Measurements from ENCODE around the gene TPSD1. TPM values are rescaled to one million over a fixed set of nuclear protein-coding genes. Genes with fewer than 3 reads are reported as not detected.

Gene TPSD1
- total and polyA plus RNA-seq, 5 donors from 2014 or later: not detected

- Histone ChIP-seq H3K36me3 (ENCODE audit: control insufficient read depth, insufficient read depth, low read length) (no peaks in the 10 kb centered on the region), H3K9me3 (ENCODE audit: control insufficient read depth in 2 of 2, low read length in 2 of 2) (no peaks in the 10 kb centered on the region), H3K27ac (ENCODE audit: insufficient read depth, low read length, poor library complexity, severe bottlenecking) (no peak overlapping the region), H3K4me3 (ENCODE audit: low read depth, low read length) (no peak overlapping the region), H3K27me3 (ENCODE audit: control insufficient read depth, insufficient read depth, low read length) (peaks cover 6% of the 10 kb centered on the region), H3K4me1 (ENCODE audit: control insufficient read depth, insufficient read depth, low read length, poor library complexity, severe bottlenecking) (peaks cover 11% of the 10 kb centered on the region)
- ATAC-seq (ENCODE audit: low read depth in 2 of 2): peak in 1 of 2 donors; percentile 37
- Mint-ChIP-seq H3K36me3 (no peaks in the 10 kb centered on the region), H3K27me3 (peaks cover 34% of the 10 kb centered on the region), H3K9me3 (no peaks in the 10 kb centered on the region), H3K27ac (no peak overlapping the region), H3K4me3 (no peak overlapping the region), H3K4me1 (peaks cover 0 to 8% (median 0%) of the 10 kb centered on the region in 4 donors)
- no peak for DNase-seq
Observed at GRCh38 chr16:1297018-1297696, 41.3 kb downstream of the TPSD1 start.

GRCh38 chr16:1298406-1298805 lies 42.5 kb downstream of the TPSD1 start:
- DNase-seq (no peak), ATAC-seq (ENCODE audit: low read depth in 2 of 2) (no peak)
- Mint-ChIP-seq H3K27me3 (peaks cover 29% of the 10 kb centered on the region), H3K36me3 (no peaks in the 10 kb centered on the region), H3K4me1 (peaks cover 0 to 15% (median 0%) of the 10 kb centered on the region in 4 donors), H3K9me3 (no peaks in the 10 kb centered on the region), H3K4me3 (no peak overlapping the region), H3K27ac (no peak overlapping the region)
- Histone ChIP-seq H3K27ac (ENCODE audit: insufficient read depth, low read length, poor library complexity, severe bottlenecking) (no peak overlapping the region), H3K36me3 (ENCODE audit: control insufficient read depth, insufficient read depth, low read length) (no peaks in the 10 kb centered on the region), H3K27me3 (ENCODE audit: control insufficient read depth, insufficient read depth, low read length) (peaks cover 6% of the 10 kb centered on the region), H3K9me3 (ENCODE audit: control insufficient read depth in 2 of 2, low read length in 2 of 2) (no peaks in the 10 kb centered on the region), H3K4me1 (ENCODE audit: control insufficient read depth, insufficient read depth, low read length, poor library complexity, severe bottlenecking) (peaks cover 16% of the 10 kb centered on the region), H3K4me3 (ENCODE audit: low read depth, low read length) (no peak overlapping the region)

- DNase-seq (no peak), ATAC-seq (ENCODE audit: low read depth in 2 of 2) (no peak)
- Mint-ChIP-seq H3K36me3 (no peaks in the 10 kb centered on the region), H3K4me3 (no peak overlapping the region), H3K27me3 (peaks cover 21% of the 10 kb centered on the region), H3K27ac (peak overlapping the region in 1 of 3 donors; percentile 38), H3K4me1 (peaks cover 0 to 22% (median 4%) of the 10 kb centered on the region in 4 donors), H3K9me3 (no peaks in the 10 kb centered on the region)
- Histone ChIP-seq H3K4me1 (ENCODE audit: control insufficient read depth, insufficient read depth, low read length, poor library complexity, severe bottlenecking) (peaks cover 24% of the 10 kb centered on the region), H3K36me3 (ENCODE audit: control insufficient read depth, insufficient read depth, low read length) (no peaks in the 10 kb centered on the region), H3K9me3 (ENCODE audit: control insufficient read depth in 2 of 2, low read length in 2 of 2) (no peaks in the 10 kb centered on the region), H3K27ac (ENCODE audit: insufficient read depth, low read length, poor library complexity, severe bottlenecking) (no peak overlapping the region), H3K4me3 (ENCODE audit: low read depth, low read length) (no peak overlapping the region), H3K27me3 (ENCODE audit: control insufficient read depth, insufficient read depth, low read length) (peaks cover 3% of the 10 kb centered on the region)
Observed at GRCh38 chr16:1299012-1299867, 43.4 kb downstream of the TPSD1 start.

- peaks cover 0 to 28% (median 6%) of the 10 kb centered on the region in 4 donors for H3K4me1 Mint-ChIP-seq
- DNase-seq (no peak), ATAC-seq (ENCODE audit: low read depth in 2 of 2) (no peak)
- no peaks in the 10 kb centered on the region for H3K36me3 Mint-ChIP-seq
- no peak overlapping the region for H3K27ac ChIP-seq (ENCODE audit: insufficient read depth, low read length, poor library complexity, severe bottlenecking)
- H3K36me3 ChIP-seq (ENCODE audit: control insufficient read depth, insufficient read depth, low read length): no peaks in the 10 kb centered on the region
- peaks cover 17% of the 10 kb centered on the region for H3K27me3 Mint-ChIP-seq
- peaks cover 3% of the 10 kb centered on the region for H3K27me3 ChIP-seq (ENCODE audit: control insufficient read depth, insufficient read depth, low read length)
- no peak overlapping the region for H3K4me3 ChIP-seq (ENCODE audit: low read depth, low read length)
- no peaks in the 10 kb centered on the region for H3K9me3 ChIP-seq (ENCODE audit: control insufficient read depth in 2 of 2, low read length in 2 of 2)
- H3K4me3 Mint-ChIP-seq: no peak overlapping the region
- H3K4me1 ChIP-seq (ENCODE audit: control insufficient read depth, insufficient read depth, low read length, poor library complexity, severe bottlenecking): peaks cover 26% of the 10 kb centered on the region
- H3K9me3 Mint-ChIP-seq: no peaks in the 10 kb centered on the region
- H3K27ac Mint-ChIP-seq: no peak overlapping the region
Observed at GRCh38 chr16:1299868-1300203, 44.0 kb downstream of the TPSD1 start.

GRCh38 chr16:1300664-1301476 lies 45.0 kb downstream of the TPSD1 start:
- peaks cover 31% of the 10 kb centered on the region for H3K4me1 ChIP-seq (ENCODE audit: control insufficient read depth, insufficient read depth, low read length, poor library complexity, severe bottlenecking)
- no peak overlapping the region for H3K27ac ChIP-seq (ENCODE audit: insufficient read depth, low read length, poor library complexity, severe bottlenecking)
- no peak overlapping the region for H3K4me3 Mint-ChIP-seq

GRCh38 chr16:1301562-1301961 lies 45.7 kb downstream of the TPSD1 start:
- Histone ChIP-seq H3K9me3 (ENCODE audit: control insufficient read depth in 2 of 2, low read length in 2 of 2) (no peaks in the 10 kb centered on the region), H3K36me3 (ENCODE audit: control insufficient read depth, insufficient read depth, low read length) (no peaks in the 10 kb centered on the region), H3K27me3 (ENCODE audit: control insufficient read depth, insufficient read depth, low read length) (no peaks in the 10 kb centered on the region), H3K27ac (ENCODE audit: insufficient read depth, low read length, poor library complexity, severe bottlenecking) (no peak overlapping the region), H3K4me1 (ENCODE audit: control insufficient read depth, insufficient read depth, low read length, poor library complexity, severe bottlenecking) (peaks cover 32% of the 10 kb centered on the region), H3K4me3 (ENCODE audit: low read depth, low read length) (no peak overlapping the region)
- H3K27me3 Mint-ChIP-seq: peaks cover 17% of the 10 kb centered on the region
- peak overlapping the region in 2 of 3 donors; percentile 26 to 46 for H3K27ac Mint-ChIP-seq
- H3K4me3 Mint-ChIP-seq: no peak overlapping the region
- no peaks in the 10 kb centered on the region for H3K36me3 Mint-ChIP-seq
- peaks cover 0 to 33% (median 7%) of the 10 kb centered on the region in 4 donors for H3K4me1 Mint-ChIP-seq
- ATAC-seq (ENCODE audit: low read depth in 2 of 2): no peak
- DNase-seq: no peak
- no peaks in the 10 kb centered on the region for H3K9me3 Mint-ChIP-seq

More at GRCh38 chr16:1300664-1301476, 45.0 kb downstream of the TPSD1 start:
- Mint-ChIP-seq H3K9me3 (no peaks in the 10 kb centered on the region), H3K27ac (peak overlapping the region in 1 of 3 donors; percentile 26), H3K4me1 (peaks cover 0 to 29% (median 6%) of the 10 kb centered on the region in 4 donors), H3K36me3 (no peaks in the 10 kb centered on the region), H3K27me3 (peaks cover 17% of the 10 kb centered on the region)
- no peaks in the 10 kb centered on the region for H3K27me3 ChIP-seq (ENCODE audit: control insufficient read depth, insufficient read depth, low read length)
- no peaks in the 10 kb centered on the region for H3K36me3 ChIP-seq (ENCODE audit: control insufficient read depth, insufficient read depth, low read length)
- H3K4me3 ChIP-seq (ENCODE audit: low read depth, low read length): no peak overlapping the region
- H3K9me3 ChIP-seq (ENCODE audit: control insufficient read depth in 2 of 2, low read length in 2 of 2): no peaks in the 10 kb centered on the region
- DNase-seq (peak; percentile 59 to 71 (median 65)), ATAC-seq (ENCODE audit: low read depth in 2 of 2) (peak; percentile 60 to 66)

- H3K36me3 ChIP-seq (ENCODE audit: control insufficient read depth, insufficient read depth, low read length): no peaks in the 10 kb centered on the region
- no peaks in the 10 kb centered on the region for H3K27me3 ChIP-seq (ENCODE audit: control insufficient read depth, insufficient read depth, low read length)
- Mint-ChIP-seq H3K27me3 (peaks cover 10% of the 10 kb centered on the region), H3K27ac (peak overlapping the region in 2 of 3 donors; percentile 54 to 67), H3K36me3 (peaks cover 6% of the 10 kb centered on the region), H3K4me1 (peaks cover 4 to 45% (median 18%) of the 10 kb centered on the region in 4 donors), H3K4me3 (peak overlapping the region in 1 of 4 donors; percentile 32), H3K9me3 (peaks cover 0 to 1% (median 0%) of the 10 kb centered on the region in 7 donors)
- peaks cover 35% of the 10 kb centered on the region for H3K4me1 ChIP-seq (ENCODE audit: control insufficient read depth, insufficient read depth, low read length, poor library complexity, severe bottlenecking)
- DNase-seq: no peak
- H3K9me3 ChIP-seq (ENCODE audit: control insufficient read depth in 2 of 2, low read length in 2 of 2): no peaks in the 10 kb centered on the region
- H3K27ac ChIP-seq (ENCODE audit: insufficient read depth, low read length, poor library complexity, severe bottlenecking): no peak overlapping the region
- no peak overlapping the region for H3K4me3 ChIP-seq (ENCODE audit: low read depth, low read length)
- no peak for ATAC-seq (ENCODE audit: low read depth in 2 of 2)
Observed at GRCh38 chr16:1305823-1306222, 50.0 kb downstream of the TPSD1 start.
